OCI-LY7 (cell line): ENCODE measurements around the gene LRRC75B. TPM values are rescaled to one million over a fixed set of nuclear protein-coding genes. Genes with fewer than 3 reads are reported as not detected.
"Not testable (repeated sequence)": the region's sequence is repeated elsewhere in the genome, so short reads cannot be mapped to it uniquely, and the experiment has no call there.

Source experiments
- BruUV-seq: library from RNA; stranded (reverse); fragments of 400-500 nt; replicated peaks from 2 replicates; lab custom pipeline; 2021; lab: Mats Ljungman, UMichigan
- CTCF ChIA-PET: fragments of 300-600 bp; sonication (Branson Sonifier 250); formaldehyde crosslinking; loops from one replicate; lab custom pipeline; 2022; ENCODE audit warnings: antibody characterized with exemption; ENCODE audit not compliant: unreplicated experiment; lab: Charles Lee
- POLR2A ChIA-PET: fragments of 300-600 bp; sonication (Branson Sonifier 250); formaldehyde crosslinking; loops from one replicate; lab custom pipeline; 2022; ENCODE audit warnings: antibody characterized with exemption; lab: Charles Lee
- DNase-seq: peaks from one replicate; pipeline ENCODE4 v3.0.0-alpha.2; 2015; ENCODE audit warnings: low spot score
- H2AFZ ChIP-seq: fragments of 200-600 bp; sonication (generic), shearing (Covaris generic); 2 replicates; pipeline ENCODE4 v1.6.1; 2014; ENCODE audit warnings: mild to moderate bottlenecking, antibody characterized with exemption, low read length, moderate library complexity
- H3K27ac ChIP-seq: fragments of 200-600 bp; sonication (generic); 2 replicates; pipeline ENCODE4 v1.5.1; 2014; ENCODE audit warnings: mixed run types, low read depth, mild to moderate bottlenecking, moderate library complexity, low read length, inconsistent platforms; ENCODE audit not compliant: poor library complexity, severe bottlenecking
- H3K36me3 ChIP-seq: fragments of 200-600 bp; sonication (generic); 2 replicates; pipeline ENCODE4 v1.6.1; 2014; ENCODE audit warnings: mild to moderate bottlenecking, antibody characterized with exemption, low read length, moderate library complexity, mixed read lengths; ENCODE audit not compliant: insufficient read depth
- H3K4me1 ChIP-seq: fragments of 200-600 bp; sonication (generic); 2 replicates; pipeline ENCODE4 v1.5.1; 2014; ENCODE audit warnings: mild to moderate bottlenecking, low read length; ENCODE audit not compliant: insufficient read depth, poor library complexity, severe bottlenecking
- H3K4me2 ChIP-seq: fragments of 200-600 bp; sonication (generic); 2 replicates; pipeline ENCODE4 v1.6.1; 2014; ENCODE audit warnings: mild to moderate bottlenecking, low read length
- H3K4me3 ChIP-seq: fragments of 200-600 bp; sonication (generic); 2 replicates; pipeline ENCODE4 v1.5.1; 2014; ENCODE audit warnings: mild to moderate bottlenecking, low read depth, low read length; ENCODE audit not compliant: poor library complexity, severe bottlenecking
- H3K79me2 ChIP-seq: fragments of 200-600 bp; sonication (generic); 2 replicates; pipeline ENCODE4 v1.6.1; 2016; ENCODE audit warnings: low read depth, mild to moderate bottlenecking, low read length, moderate library complexity, mixed read lengths; ENCODE audit not compliant: insufficient read depth
- H3K9me2 ChIP-seq: fragments of 200-600 bp; sonication (generic); 2 replicates; pipeline ENCODE4 v1.6.1; 2016; ENCODE audit warnings: mild to moderate bottlenecking, low read length, mixed read lengths; ENCODE audit not compliant: insufficient read depth
- H3K9me3 ChIP-seq: fragments of 200-600 bp; sonication (generic); 2 replicates; pipeline ENCODE4 v1.6.1; 2014; ENCODE audit warnings: mild to moderate bottlenecking, mixed run types, low read length, mixed read lengths
- H4K20me1 ChIP-seq: fragments of 200-600 bp; sonication (generic); 2 replicates; pipeline ENCODE4 v1.6.1; 2014; ENCODE audit warnings: mild to moderate bottlenecking, antibody characterized with exemption, low read length, moderate library complexity, mixed read lengths; ENCODE audit not compliant: insufficient read depth
- EZH2phosphoT487 ChIP-seq: fragments of 200-600 bp; sonication (generic); IDR thresholded peaks from 2 replicates; pipeline ENCODE4 v1.6.1; 2018; ENCODE audit warnings: low read depth, borderline replicate concordance, mild to moderate bottlenecking, mixed run types, antibody characterized with exemption, low read length, moderate library complexity, mixed read lengths
- intact Hi-C: fragments of 100-400 bp; cut with micrococcal nuclease; formaldehyde crosslinking; loops from one replicate; pipeline ENCODE4 v1.10.0; 2022; ENCODE audit not compliant: unreplicated experiment
- total RNA-seq, 2 experiments: library from RNA; depleted of rRNA in 1 of 2; stranded (reverse); fragments of >200 nt in 1 of 2; shearing (Covaris generic) in 1 of 2; gene quantifications; 2 replicates each; pipeline ENCODE4 v1.2.3, GENCODE V29; 2014 to 2022
- TF ChIP-seq, protein P1 (sequence below): fragments of 200-600 bp; sonication (generic); conservative IDR thresholded peaks from 2 replicates; pipeline ENCODE4 v1.5.1; 2014; ENCODE audit warnings: mild to moderate bottlenecking, antibody characterized with exemption, low read length, moderate library complexity, mixed read lengths

The LRRC75B gene
- total RNA-seq, 2 experiments from 2014 or later = not detected

DNA sequence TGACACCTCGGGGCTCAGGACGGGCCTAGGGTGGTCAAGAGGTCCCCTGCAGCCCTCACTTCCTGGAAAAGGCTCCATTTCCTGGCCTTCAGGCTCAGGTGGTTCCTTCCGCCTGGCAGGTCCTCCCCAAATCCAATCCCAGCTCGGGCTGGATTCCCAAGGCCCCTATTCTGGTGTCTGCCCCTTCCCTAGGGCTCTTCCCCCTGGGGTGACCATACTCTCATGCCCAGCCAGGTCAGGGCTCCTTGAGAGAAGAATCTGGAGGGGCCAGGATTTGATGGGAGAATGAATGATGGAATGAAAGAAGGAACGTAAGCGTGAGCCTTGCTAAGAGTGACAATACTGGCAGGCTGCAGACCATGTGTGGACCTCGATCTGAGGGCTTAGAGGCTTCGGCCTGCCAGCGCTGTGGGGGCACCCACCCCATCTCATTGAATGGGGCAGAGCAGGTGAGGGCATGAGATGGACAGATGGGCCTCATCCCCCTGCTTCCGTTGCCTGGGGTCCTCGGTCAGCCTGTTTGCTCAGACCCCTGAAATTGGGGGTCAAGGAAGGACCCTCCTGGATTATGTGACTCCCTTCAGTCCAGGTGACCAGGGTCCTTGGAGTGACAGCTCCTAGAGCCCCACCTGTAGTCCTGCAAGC is 9.4 kb upstream of the LRRC75B start:
- peaks cover 13% of the 10 kb centered on the region for H3K4me1 ChIP-seq
- intact Hi-C loops, CTCF ChIA-PET, H4K20me1 ChIP-seq, H3K79me2 ChIP-seq, H2AFZ ChIP-seq, H3K4me2 ChIP-seq, H3K4me3 ChIP-seq, H3K9me3 ChIP-seq, DNase-seq, H3K36me3 ChIP-seq, H3K27ac ChIP-seq, H3K9me2 ChIP-seq, BruUV-seq: not testable (repeated sequence)
- POLR2A ChIA-PET = interaction anchor here (0.7 kb wide), 1 partner anchor 251 kb away, joined by 3 read pairs; no protein-coding TSS in a partner anchor

DNA sequence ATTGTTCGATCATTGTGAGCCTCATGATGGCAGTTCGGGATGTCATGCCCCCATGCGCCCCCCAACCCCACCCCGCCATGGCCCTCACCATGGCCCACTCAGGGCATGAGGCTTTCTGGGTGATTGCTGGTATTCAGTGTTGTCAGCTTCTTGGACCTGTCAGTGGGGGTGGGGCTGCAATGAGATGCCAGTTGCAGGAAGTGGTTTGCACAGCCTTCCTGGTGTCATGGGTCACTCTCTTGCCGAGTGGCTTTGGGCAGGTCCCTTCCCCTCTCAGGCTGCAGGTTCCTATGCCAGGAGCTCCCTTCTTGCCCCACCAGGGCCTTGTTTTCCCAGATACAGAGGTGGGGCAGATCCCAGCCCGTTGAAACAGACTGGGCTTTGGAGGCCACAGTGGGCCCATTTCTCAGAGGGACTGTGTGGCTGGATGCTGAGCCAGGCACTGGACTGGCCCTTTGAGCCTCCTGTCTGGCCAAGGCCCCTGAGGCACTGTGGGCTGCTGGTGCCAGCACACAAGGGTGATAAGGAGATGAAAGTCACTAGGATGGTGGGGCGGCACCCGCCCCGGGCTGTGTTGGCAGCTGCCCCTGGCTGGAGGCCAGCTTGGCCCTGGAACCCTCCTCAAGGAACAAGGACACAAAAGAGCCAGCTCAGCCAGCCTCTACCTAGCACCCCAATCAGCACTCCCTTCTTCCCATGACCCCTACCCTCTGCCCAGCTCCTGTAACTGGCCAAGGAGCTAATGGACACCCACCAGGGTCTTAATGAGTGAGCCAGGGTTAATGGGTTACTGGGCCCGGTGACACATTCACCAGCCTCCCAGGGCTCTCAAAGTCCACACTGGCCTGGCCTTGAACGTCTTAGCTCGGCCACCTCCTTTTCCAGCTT is 8.6 kb upstream of the LRRC75B start:
- peak; percentile 23 for DNase-seq
- no TSS peak for BruUV-seq
- Histone ChIP-seq H3K36me3 (no peaks in the 10 kb centered on the region), H3K9me2 (no peaks in the 10 kb centered on the region), H3K4me1 (peaks cover 12% of the 10 kb centered on the region), H3K4me2 (no peak overlapping the region), H3K27ac (no peak overlapping the region), H3K9me3 (no peaks in the 10 kb centered on the region), H2AFZ (no peak overlapping the region), H4K20me1 (no peaks in the 10 kb centered on the region), H3K4me3 (no peak overlapping the region), H3K79me2 (no peaks in the 10 kb centered on the region)
- ChIA-PET POLR2A (no interaction called here), CTCF (no interaction called here)
- intact Hi-C loops = no loop called here
- TF ChIP-seq EZH2phosphoT487 = no peak
- TF ChIP-seq, protein P1, sequence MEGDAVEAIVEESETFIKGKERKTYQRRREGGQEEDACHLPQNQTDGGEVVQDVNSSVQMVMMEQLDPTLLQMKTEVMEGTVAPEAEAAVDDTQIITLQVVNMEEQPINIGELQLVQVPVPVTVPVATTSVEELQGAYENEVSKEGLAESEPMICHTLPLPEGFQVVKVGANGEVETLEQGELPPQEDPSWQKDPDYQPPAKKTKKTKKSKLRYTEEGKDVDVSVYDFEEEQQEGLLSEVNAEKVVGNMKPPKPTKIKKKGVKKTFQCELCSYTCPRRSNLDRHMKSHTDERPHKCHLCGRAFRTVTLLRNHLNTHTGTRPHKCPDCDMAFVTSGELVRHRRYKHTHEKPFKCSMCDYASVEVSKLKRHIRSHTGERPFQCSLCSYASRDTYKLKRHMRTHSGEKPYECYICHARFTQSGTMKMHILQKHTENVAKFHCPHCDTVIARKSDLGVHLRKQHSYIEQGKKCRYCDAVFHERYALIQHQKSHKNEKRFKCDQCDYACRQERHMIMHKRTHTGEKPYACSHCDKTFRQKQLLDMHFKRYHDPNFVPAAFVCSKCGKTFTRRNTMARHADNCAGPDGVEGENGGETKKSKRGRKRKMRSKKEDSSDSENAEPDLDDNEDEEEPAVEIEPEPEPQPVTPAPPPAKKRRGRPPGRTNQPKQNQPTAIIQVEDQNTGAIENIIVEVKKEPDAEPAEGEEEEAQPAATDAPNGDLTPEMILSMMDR = no peak

DNA sequence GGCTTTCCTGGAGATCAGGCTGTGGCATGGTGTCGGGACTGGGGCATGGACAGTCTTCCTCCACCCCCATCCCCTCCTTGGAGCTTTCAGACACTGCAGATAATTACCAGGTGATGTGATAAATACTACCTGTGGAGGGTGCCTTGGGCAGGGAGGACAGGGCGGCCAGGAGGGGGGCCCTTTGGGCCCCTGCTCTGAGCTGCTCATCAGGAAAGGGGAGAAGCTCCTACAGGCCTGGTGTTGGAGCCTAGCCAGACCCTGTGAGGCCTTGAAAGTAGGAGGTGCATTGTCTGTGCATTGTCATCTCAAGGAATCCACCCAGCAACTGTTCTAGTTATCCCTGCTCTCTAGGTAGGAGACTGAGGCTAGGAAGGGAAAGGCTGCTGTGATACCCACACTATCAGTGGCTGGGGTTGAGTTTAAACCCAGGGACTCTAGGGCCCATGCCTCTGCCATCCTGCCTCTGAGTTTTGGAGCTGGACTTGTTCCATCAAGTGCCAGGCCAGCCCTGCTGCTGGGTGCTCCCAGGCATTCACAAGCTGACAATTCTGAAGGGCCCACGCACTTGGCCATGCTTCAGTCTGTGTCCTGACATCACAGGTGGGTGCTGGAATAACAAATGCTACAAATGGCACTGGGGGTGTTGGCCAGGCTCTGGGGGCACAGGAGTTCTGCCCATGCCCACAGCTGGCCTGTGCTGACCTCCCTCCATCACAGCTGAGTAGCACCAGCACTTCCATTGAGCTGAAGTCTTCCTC is 7.3 kb upstream of the LRRC75B start:
- BruUV-seq, intact Hi-C loops, H4K20me1 ChIP-seq, H3K36me3 ChIP-seq, H3K27ac ChIP-seq, H3K4me3 ChIP-seq, H3K79me2 ChIP-seq, DNase-seq, H3K9me3 ChIP-seq, POLR2A ChIA-PET, H3K4me2 ChIP-seq, H3K9me2 ChIP-seq, H2AFZ ChIP-seq, CTCF ChIA-PET: not testable (repeated sequence)
- peaks cover 12% of the 10 kb centered on the region for H3K4me1 ChIP-seq
